HEK293 (cell line): Measurements from ENCODE around the gene ADAMTS2.

ENCODE experiments used
- CTCF ChIA-PET: fragments of 350-600 bp; formaldehyde crosslinking; extraction: SDS; loops from one replicate; lab custom pipeline; 2021; ENCODE audit warnings: antibody characterized with exemption; lab: Yijun Ruan, JAX
- POLR2A ChIA-PET: fragments of 300-600 bp; formaldehyde crosslinking; extraction: SDS; loops from one replicate; lab custom pipeline; 2020; ENCODE audit warnings: antibody characterized with exemption, inconsistent platforms; lab: Yijun Ruan, JAX
- H3K27ac ChIP-seq: fragments of 200-500 bp; sonication (Bioruptor generic); 2 replicates; pipeline ENCODE4 v1.5.1; 2014; ENCODE audit warnings: low read depth, low read length, control low read depth, inconsistent platforms; ENCODE audit errors: extremely low read depth
- H3K36me3 ChIP-seq, 2 experiments: fragments of 200-500 bp in 1 of 2; sonication (Bioruptor generic) in 1 of 2; 1 replicate in 1 of 2; 2 replicates in 1 of 2; pipeline ENCODE4 v1.5.1; 2014 to 2017; ENCODE audit warnings: inconsistent platforms in 2 of 2, low read length in 2 of 2; ENCODE audit not compliant: control insufficient read depth in 2 of 2, insufficient read depth in 1 of 2
- H3K4me1 ChIP-seq: fragments of 200-500 bp; sonication (Bioruptor generic); 2 replicates; pipeline ENCODE4 v1.5.1; 2014; ENCODE audit warnings: mild to moderate bottlenecking, low read length, inconsistent platforms; ENCODE audit not compliant: control insufficient read depth, insufficient read depth
- H3K4me3 ChIP-seq: 2 replicates; pipeline ENCODE4 v1.5.1; 2011; ENCODE audit warnings: low read depth, mild to moderate bottlenecking, control low read depth, low read length, moderate library complexity
- H3K9me3 ChIP-seq: fragments of 200-500 bp; sonication (Bioruptor generic); 2 replicates; pipeline ENCODE4 v1.5.1; 2014; ENCODE audit warnings: low read depth, low read length, inconsistent platforms; ENCODE audit not compliant: control insufficient read depth, insufficient read depth
- EGR2 ChIP-seq: fragments of 450-650 bp; formaldehyde crosslinking; IDR thresholded peaks from 2 replicates; pipeline ENCODE4 v1.5.1; 2016; ENCODE audit warnings: low read depth, missing biosample characterization, missing genetic modification characterization
- GLI4 ChIP-seq: fragments of 450-650 bp; formaldehyde crosslinking; IDR thresholded peaks from 2 replicates; pipeline ENCODE4 v1.5.1; 2016; ENCODE audit warnings: missing biosample characterization, missing genetic modification characterization
- ZFHX2 ChIP-seq: fragments of 450-650 bp; formaldehyde crosslinking; conservative IDR thresholded peaks from 2 replicates; pipeline ENCODE4 v1.5.1; 2016; ENCODE audit warnings: missing biosample characterization, missing genetic modification characterization
- ZIC2 ChIP-seq: fragments of 450-650 bp; formaldehyde crosslinking; IDR thresholded peaks from 2 replicates; pipeline ENCODE4 v1.5.1; 2016; ENCODE audit warnings: missing biosample characterization, missing genetic modification characterization
- ZNF416 ChIP-seq: fragments of 450-650 bp; formaldehyde crosslinking; IDR thresholded peaks from 2 replicates; pipeline ENCODE4 v1.5.1; 2016; ENCODE audit warnings: missing biosample characterization, missing genetic modification characterization
- ZNF514 ChIP-seq: fragments of 450-650 bp; formaldehyde crosslinking; IDR thresholded peaks from 2 replicates; pipeline ENCODE4 v1.5.1; 2016; ENCODE audit warnings: missing biosample characterization, missing genetic modification characterization
- ZNF549 ChIP-seq: fragments of 450-650 bp; IDR thresholded peaks from 2 replicates; pipeline ENCODE4 v1.5.1; 2018; ENCODE audit warnings: missing biosample characterization, missing genetic modification characterization, mild to moderate bottlenecking, inconsistent platforms, moderate library complexity
- ZNF561 ChIP-seq: fragments of 450-650 bp; IDR thresholded peaks from 2 replicates; pipeline ENCODE4 v1.5.1; 2018; ENCODE audit warnings: missing biosample characterization, missing genetic modification characterization, borderline replicate concordance
- ZNF707 ChIP-seq: fragments of 450-650 bp; formaldehyde crosslinking; IDR thresholded peaks from 2 replicates; pipeline ENCODE4 v1.5.1; 2016; ENCODE audit warnings: missing biosample characterization, missing genetic modification characterization
- ZNF776 ChIP-seq: fragments of 450-650 bp; formaldehyde crosslinking; IDR thresholded peaks from 2 replicates; pipeline ENCODE4 v1.5.0; 2017; ENCODE audit warnings: missing biosample characterization, missing genetic modification characterization, borderline replicate concordance
- TF ChIP-seq, protein P1 (sequence below): fragments of 450-650 bp; formaldehyde crosslinking; IDR thresholded peaks from 2 replicates; pipeline ENCODE4 v1.5.1; 2016; ENCODE audit warnings: missing biosample characterization, missing genetic modification characterization
- TF ChIP-seq, protein P2 (sequence below): fragments of 450-650 bp; formaldehyde crosslinking; IDR thresholded peaks from 2 replicates; pipeline ENCODE4 v1.5.1; 2017; ENCODE audit warnings: missing biosample characterization, missing genetic modification characterization
- TF ChIP-seq, protein P3 (sequence below): fragments of 450-650 bp; formaldehyde crosslinking; IDR thresholded peaks from 2 replicates; pipeline ENCODE4 v1.5.1; 2016; ENCODE audit warnings: missing biosample characterization, missing genetic modification characterization
- TF ChIP-seq, protein P4 (sequence below): fragments of 450-650 bp; formaldehyde crosslinking; IDR thresholded peaks from 2 replicates; pipeline ENCODE4 v1.5.1; 2016; ENCODE audit warnings: missing biosample characterization, missing genetic modification characterization
- TF ChIP-seq, protein P5 (sequence below): fragments of 450-650 bp; formaldehyde crosslinking; IDR thresholded peaks from 2 replicates; pipeline ENCODE4 v1.5.1; 2016; ENCODE audit warnings: missing biosample characterization, missing genetic modification characterization
- TF ChIP-seq, protein P6 (sequence below): fragments of 450-650 bp; formaldehyde crosslinking; IDR thresholded peaks from 2 replicates; pipeline ENCODE4 v1.5.1; 2016; ENCODE audit warnings: missing biosample characterization, missing genetic modification characterization
- TF ChIP-seq, protein P7 (sequence below): fragments of 450-650 bp; formaldehyde crosslinking; IDR thresholded peaks from 2 replicates; pipeline ENCODE4 v1.5.1; 2017; ENCODE audit warnings: missing biosample characterization, missing genetic modification characterization

ADAMTS2 gene

DNA sequence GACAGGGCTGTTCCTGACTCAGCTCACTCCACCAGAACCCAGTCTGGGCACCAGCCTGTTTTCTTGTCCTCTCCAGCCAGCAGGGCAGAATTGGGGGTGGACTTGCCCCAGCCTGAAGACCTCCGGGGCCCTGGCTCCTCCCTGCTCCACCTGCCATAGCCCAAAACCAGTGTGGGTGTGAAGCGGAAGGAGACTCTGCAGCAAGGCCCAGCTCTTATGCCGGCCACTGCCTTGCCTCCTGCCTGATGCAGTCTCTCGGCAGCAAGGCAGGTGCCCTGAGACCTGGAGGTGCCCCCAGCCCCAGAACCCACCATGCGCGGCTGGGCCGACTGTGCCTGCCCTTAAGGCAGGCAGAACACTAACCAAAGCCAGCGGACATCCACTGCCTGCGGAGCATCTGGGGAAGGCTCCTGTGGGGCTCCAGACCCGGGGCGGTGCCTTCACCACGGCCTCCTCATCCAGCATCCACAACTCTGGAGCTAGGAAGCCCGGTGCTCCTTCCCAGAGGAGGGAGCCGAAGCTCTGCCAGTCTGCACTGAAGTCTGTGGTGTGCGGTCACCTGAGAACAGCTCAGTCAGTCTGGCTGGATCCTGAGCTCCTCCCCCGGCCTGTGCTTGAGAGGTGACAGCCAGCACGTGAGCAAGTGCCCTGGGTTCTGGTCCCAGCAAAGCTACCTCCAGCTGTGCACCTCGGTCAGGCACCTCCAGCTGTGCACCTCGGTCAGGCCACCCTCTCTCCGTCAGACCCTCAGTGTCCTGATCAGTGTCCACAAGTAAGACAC is 116.7 kb downstream of the ADAMTS2 start:
- H3K9me3 ChIP-seq: no peaks in the 10 kb centered on the region
- H3K36me3 ChIP-seq: no peaks in the 10 kb centered on the region
- H3K27ac ChIP-seq: no peak overlapping the region
- POLR2A ChIA-PET: no interaction called here
- TF ChIP-seq, protein P1, sequence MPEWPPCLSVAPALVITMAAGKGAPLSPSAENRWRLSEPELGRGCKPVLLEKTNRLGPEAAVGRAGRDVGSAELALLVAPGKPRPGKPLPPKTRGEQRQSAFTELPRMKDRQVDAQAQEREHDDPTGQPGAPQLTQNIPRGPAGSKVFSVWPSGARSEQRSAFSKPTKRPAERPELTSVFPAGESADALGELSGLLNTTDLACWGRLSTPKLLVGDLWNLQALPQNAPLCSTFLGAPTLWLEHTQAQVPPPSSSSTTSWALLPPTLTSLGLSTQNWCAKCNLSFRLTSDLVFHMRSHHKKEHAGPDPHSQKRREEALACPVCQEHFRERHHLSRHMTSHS (tag by site-specific recombination): no peak
- TF ChIP-seq, protein P2, sequence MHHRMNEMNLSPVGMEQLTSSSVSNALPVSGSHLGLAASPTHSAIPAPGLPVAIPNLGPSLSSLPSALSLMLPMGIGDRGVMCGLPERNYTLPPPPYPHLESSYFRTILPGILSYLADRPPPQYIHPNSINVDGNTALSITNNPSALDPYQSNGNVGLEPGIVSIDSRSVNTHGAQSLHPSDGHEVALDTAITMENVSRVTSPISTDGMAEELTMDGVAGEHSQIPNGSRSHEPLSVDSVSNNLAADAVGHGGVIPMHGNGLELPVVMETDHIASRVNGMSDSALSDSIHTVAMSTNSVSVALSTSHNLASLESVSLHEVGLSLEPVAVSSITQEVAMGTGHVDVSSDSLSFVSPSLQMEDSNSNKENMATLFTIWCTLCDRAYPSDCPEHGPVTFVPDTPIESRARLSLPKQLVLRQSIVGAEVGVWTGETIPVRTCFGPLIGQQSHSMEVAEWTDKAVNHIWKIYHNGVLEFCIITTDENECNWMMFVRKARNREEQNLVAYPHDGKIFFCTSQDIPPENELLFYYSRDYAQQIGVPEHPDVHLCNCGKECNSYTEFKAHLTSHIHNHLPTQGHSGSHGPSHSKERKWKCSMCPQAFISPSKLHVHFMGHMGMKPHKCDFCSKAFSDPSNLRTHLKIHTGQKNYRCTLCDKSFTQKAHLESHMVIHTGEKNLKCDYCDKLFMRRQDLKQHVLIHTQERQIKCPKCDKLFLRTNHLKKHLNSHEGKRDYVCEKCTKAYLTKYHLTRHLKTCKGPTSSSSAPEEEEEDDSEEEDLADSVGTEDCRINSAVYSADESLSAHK (tag by site-specific recombination): no peak
- no peak for TF ChIP-seq ZNF416 (tag by site-specific recombination)
- TF ChIP-seq ZNF561 (tag by site-specific recombination): no peak
- TF ChIP-seq, protein P3, sequence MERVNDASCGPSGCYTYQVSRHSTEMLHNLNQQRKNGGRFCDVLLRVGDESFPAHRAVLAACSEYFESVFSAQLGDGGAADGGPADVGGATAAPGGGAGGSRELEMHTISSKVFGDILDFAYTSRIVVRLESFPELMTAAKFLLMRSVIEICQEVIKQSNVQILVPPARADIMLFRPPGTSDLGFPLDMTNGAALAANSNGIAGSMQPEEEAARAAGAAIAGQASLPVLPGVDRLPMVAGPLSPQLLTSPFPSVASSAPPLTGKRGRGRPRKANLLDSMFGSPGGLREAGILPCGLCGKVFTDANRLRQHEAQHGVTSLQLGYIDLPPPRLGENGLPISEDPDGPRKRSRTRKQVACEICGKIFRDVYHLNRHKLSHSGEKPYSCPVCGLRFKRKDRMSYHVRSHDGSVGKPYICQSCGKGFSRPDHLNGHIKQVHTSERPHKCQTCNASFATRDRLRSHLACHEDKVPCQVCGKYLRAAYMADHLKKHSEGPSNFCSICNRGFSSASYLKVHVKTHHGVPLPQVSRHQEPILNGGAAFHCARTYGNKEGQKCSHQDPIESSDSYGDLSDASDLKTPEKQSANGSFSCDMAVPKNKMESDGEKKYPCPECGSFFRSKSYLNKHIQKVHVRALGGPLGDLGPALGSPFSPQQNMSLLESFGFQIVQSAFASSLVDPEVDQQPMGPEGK (tag by site-specific recombination): no peak
- TF ChIP-seq ZNF549: no peak
- TF ChIP-seq GLI4: no peak
- no peak for TF ChIP-seq ZNF776
- no peaks in the 10 kb centered on the region for H3K4me1 ChIP-seq
- CTCF ChIA-PET: no interaction called here
- H3K4me3 ChIP-seq: no peak overlapping the region

DNA sequence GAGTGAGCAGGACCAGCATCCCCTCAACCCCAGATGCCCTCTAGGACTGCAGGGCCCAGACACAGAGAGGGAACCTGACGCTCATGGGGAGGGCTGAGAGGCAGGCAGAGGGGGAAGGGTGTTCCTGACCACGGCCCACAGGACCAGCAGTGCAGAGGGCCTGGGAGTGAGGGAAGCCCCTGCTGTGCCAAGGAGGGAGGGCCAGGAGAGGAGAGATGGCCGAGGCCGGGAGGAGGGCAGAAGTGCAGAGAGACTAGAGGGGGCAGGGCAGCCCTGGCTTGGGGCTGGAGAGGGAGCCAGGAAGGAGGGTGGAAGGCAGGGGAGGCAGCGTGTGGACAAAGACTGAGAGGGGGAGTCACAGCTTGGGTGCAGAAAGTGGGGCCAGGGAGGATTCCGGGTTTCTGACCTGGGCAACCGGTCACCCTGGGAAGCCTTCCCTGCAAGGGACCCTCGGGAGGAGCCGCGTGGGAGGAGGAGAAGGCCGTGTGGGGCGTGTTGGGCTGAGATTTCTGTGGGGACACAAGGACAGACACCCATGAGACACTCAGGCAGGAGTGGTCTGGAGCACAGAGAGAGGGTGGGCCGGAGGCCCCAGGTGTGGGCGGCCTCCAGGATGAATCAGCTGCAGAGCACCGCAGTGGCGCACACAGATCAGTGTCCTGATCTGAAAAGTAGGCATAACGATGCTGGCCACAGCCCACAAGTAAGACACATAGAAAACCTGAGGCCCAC is 117.5 kb downstream of the ADAMTS2 start:
- Histone ChIP-seq H3K27ac (no peak overlapping the region), H3K4me1 (no peaks in the 10 kb centered on the region), H3K9me3 (no peaks in the 10 kb centered on the region), H3K36me3 (no peaks in the 10 kb centered on the region), H3K4me3 (no peak overlapping the region)
- CTCF ChIA-PET: no interaction called here
- peak; percentile 57; the same call in 1 of the 2 replicates for TF ChIP-seq EGR2 (tag by site-specific recombination)
- no peak for TF ChIP-seq ZNF514 (tag by site-specific recombination)
- peak; percentile 39 for TF ChIP-seq ZFHX2 (tag by site-specific recombination)
- TF ChIP-seq, protein P4, sequence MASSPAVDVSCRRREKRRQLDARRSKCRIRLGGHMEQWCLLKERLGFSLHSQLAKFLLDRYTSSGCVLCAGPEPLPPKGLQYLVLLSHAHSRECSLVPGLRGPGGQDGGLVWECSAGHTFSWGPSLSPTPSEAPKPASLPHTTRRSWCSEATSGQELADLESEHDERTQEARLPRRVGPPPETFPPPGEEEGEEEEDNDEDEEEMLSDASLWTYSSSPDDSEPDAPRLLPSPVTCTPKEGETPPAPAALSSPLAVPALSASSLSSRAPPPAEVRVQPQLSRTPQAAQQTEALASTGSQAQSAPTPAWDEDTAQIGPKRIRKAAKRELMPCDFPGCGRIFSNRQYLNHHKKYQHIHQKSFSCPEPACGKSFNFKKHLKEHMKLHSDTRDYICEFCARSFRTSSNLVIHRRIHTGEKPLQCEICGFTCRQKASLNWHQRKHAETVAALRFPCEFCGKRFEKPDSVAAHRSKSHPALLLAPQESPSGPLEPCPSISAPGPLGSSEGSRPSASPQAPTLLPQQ: no peak
- TF ChIP-seq, protein P5, sequence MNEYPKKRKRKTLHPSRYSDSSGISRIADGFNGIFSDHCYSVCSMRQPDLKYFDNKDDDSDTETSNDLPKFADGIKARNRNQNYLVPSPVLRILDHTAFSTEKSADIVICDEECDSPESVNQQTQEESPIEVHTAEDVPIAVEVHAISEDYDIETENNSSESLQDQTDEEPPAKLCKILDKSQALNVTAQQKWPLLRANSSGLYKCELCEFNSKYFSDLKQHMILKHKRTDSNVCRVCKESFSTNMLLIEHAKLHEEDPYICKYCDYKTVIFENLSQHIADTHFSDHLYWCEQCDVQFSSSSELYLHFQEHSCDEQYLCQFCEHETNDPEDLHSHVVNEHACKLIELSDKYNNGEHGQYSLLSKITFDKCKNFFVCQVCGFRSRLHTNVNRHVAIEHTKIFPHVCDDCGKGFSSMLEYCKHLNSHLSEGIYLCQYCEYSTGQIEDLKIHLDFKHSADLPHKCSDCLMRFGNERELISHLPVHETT (tag by site-specific recombination): no peak
- no peak for TF ChIP-seq ZNF707
- TF ChIP-seq ZIC2 (tag by site-specific recombination): peak; percentile 61
- TF ChIP-seq, protein P6, sequence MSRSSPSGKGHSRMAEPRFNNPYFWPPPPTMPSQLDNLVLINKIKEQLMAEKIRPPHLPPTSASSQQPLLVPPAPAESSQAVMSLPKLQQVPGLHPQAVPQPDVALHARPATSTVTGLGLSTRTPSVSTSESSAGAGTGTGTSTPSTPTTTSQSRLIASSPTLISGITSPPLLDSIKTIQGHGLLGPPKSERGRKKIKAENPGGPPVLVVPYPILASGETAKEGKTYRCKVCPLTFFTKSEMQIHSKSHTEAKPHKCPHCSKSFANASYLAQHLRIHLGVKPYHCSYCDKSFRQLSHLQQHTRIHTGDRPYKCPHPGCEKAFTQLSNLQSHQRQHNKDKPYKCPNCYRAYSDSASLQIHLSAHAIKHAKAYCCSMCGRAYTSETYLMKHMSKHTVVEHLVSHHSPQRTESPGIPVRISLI (tag by site-specific recombination): no peak
- TF ChIP-seq, protein P7, sequence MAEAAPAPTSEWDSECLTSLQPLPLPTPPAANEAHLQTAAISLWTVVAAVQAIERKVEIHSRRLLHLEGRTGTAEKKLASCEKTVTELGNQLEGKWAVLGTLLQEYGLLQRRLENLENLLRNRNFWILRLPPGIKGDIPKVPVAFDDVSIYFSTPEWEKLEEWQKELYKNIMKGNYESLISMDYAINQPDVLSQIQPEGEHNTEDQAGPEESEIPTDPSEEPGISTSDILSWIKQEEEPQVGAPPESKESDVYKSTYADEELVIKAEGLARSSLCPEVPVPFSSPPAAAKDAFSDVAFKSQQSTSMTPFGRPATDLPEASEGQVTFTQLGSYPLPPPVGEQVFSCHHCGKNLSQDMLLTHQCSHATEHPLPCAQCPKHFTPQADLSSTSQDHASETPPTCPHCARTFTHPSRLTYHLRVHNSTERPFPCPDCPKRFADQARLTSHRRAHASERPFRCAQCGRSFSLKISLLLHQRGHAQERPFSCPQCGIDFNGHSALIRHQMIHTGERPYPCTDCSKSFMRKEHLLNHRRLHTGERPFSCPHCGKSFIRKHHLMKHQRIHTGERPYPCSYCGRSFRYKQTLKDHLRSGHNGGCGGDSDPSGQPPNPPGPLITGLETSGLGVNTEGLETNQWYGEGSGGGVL (tag by site-specific recombination): peak; percentile 37
- POLR2A ChIA-PET: no interaction called here
